K562 (cell line): ENCODE measurements around the gene ASXL2. TPM values are rescaled to one million over a fixed set of nuclear protein-coding genes. Genes with fewer than 3 reads are reported as not detected.

Experiments
- AFF1 ChIP-seq, 2 experiments: fragments of 450-650 bp; IDR thresholded peaks; 2 replicates each; pipeline ENCODE4 v1.6.1; 2018; ENCODE audit warnings: mild to moderate bottlenecking in 2 of 2, low read depth in 1 of 2; ENCODE audit not compliant: partially characterized antibody in 2 of 2
- CEBPB ChIP-seq: fragments of 450-650 bp; IDR thresholded peaks from 2 replicates; pipeline ENCODE4 v1.6.1; 2016; ENCODE audit warnings: missing genetic modification characterization, missing compliant biosample characterization
- E2F8 ChIP-seq: fragments of 450-650 bp; IDR thresholded peaks from 2 replicates; pipeline ENCODE4 v1.7.1; 2018; ENCODE audit warnings: mild to moderate bottlenecking, low read depth; ENCODE audit not compliant: partially characterized antibody
- ELK3 ChIP-seq: fragments of 450-650 bp; formaldehyde crosslinking; IDR thresholded peaks from 2 replicates; pipeline ENCODE4 v1.4.0; 2020; ENCODE audit warnings: mild to moderate bottlenecking
- FOXM1 ChIP-seq, 2 experiments: fragments of 450-650 bp in 1 of 2; sonication (generic) in 1 of 2; formaldehyde crosslinking in 1 of 2; IDR thresholded peaks; 2 replicates each; pipeline versions ENCODE4 v1.6.1 to v1.9.0; 2017 to 2022; ENCODE audit warnings: low read depth in 2 of 2, mild to moderate bottlenecking in 2 of 2, missing genetic modification reagents in 1 of 2, moderate library complexity in 1 of 2
- HMGN3 ChIP-seq: IDR thresholded peaks from 2 replicates; pipeline ENCODE4 v1.6.1; 2011; ENCODE audit warnings: borderline replicate concordance, low read depth, mild to moderate bottlenecking, mixed read lengths, low read length; ENCODE audit not compliant: insufficient read length; ENCODE audit errors: extremely low read depth
- HNRNPL ChIP-seq: fragments of 200-400 bp; formaldehyde crosslinking; IDR thresholded peaks from 2 replicates; pipeline ENCODE4 v1.6.1; 2017; ENCODE audit warnings: low read depth, mild to moderate bottlenecking, low read length
- LARP7 ChIP-seq: fragments of 450-650 bp; IDR thresholded peaks from 2 replicates; pipeline ENCODE4 v1.6.1; 2016
- MYNN ChIP-seq, 2 experiments: sonication (generic); formaldehyde crosslinking in 1 of 2; IDR thresholded peaks; 2 replicates each; pipeline versions ENCODE4 v1.5.0 to v1.6.1; 2016 to 2020; ENCODE audit warnings: antibody characterized with exemption in 1 of 2, missing genetic modification reagents in 1 of 2
- PHB2 ChIP-seq: fragments of 450-650 bp; IDR thresholded peaks from 2 replicates; pipeline ENCODE4 v1.6.1; 2017; ENCODE audit warnings: low read depth
- RUNX1 ChIP-seq: sonication (generic); IDR thresholded peaks from 2 replicates; pipeline ENCODE4 v1.6.1; 2016; ENCODE audit warnings: antibody characterized with exemption, low read depth
- SRSF3 ChIP-seq: fragments of 200-400 bp; formaldehyde crosslinking; IDR thresholded peaks from 2 replicates; pipeline ENCODE4 v1.6.1; 2016; ENCODE audit warnings: mild to moderate bottlenecking, low read length, moderate library complexity; ENCODE audit not compliant: insufficient read depth
- TARDBP ChIP-seq: fragments of 450-650 bp; IDR thresholded peaks from 2 replicates; pipeline ENCODE4 v1.6.1; 2016
- ZNF124 ChIP-seq: sonication (generic); formaldehyde crosslinking; IDR thresholded peaks from 2 replicates; pipeline ENCODE4 v1.8.1; 2022; ENCODE audit warnings: missing genetic modification reagents
- ZNF212 ChIP-seq: fragments of 450-650 bp; formaldehyde crosslinking; IDR thresholded peaks from 2 replicates; pipeline ENCODE4 v1.4.0; 2020; ENCODE audit warnings: mild to moderate bottlenecking
- ZNF263 ChIP-seq: sonication (generic); formaldehyde crosslinking; IDR thresholded peaks from 2 replicates; pipeline ENCODE4 v1.8.0; 2022; ENCODE audit warnings: mild to moderate bottlenecking, missing genetic modification reagents, borderline replicate concordance
- ZNF445 ChIP-seq: fragments of 250-450 bp; sonication (Bioruptor Pico); IDR thresholded peaks from 2 replicates; pipeline ENCODE4 v1.4.0; 2020; ENCODE audit warnings: low read depth, mild to moderate bottlenecking, moderate library complexity
- ZNF655 ChIP-seq: fragments of 250-450 bp; sonication (Bioruptor Pico); IDR thresholded peaks from 2 replicates; pipeline ENCODE4 v1.5.0; 2021
- polyA plus RNA-seq, 8 experiments: library from polyadenylated mRNA; depleted of rRNA in 4 of 8; stranded (reverse) in 5 of 8; unstranded in 3 of 8; fragments of >200 nt; fragmentation: Nextera tagmentation in 2 of 8; fragmentation: Illumina TruSeq in 1 of 8; extraction: Ambion mirVana in 2 of 8; extraction: Trizol in 1 of 8; gene quantifications; 2 replicates each; pipeline versions ENCODE4 v1.2.1 to v1.2.3, GENCODE V29; 2011 to 2014; ENCODE audit warnings: inconsistent platforms in 1 of 8, missing spikeins in 1 of 8
- total RNA-seq, 7 experiments: library from RNA; depleted of rRNA in 6 of 7; stranded (reverse); fragments of >200 nt in 6 of 7; fragmentation: Illumina TruSeq in 2 of 7; extraction: Trizol in 2 of 7; gene quantifications; 2 replicates each; pipeline versions ENCODE4 v1.2.1 to v1.2.3, GENCODE V29; 2011 to 2021; ENCODE audit warnings: low replicate concordance in 1 of 7

The ASXL2 gene
- total and polyA plus RNA-seq, 9 of the 15 experiments (the other 6 are each of a cell fraction or from before 2014, with no cell fraction given), result 2.2 to 25.9 (median 9.0) TPM

DNA sequence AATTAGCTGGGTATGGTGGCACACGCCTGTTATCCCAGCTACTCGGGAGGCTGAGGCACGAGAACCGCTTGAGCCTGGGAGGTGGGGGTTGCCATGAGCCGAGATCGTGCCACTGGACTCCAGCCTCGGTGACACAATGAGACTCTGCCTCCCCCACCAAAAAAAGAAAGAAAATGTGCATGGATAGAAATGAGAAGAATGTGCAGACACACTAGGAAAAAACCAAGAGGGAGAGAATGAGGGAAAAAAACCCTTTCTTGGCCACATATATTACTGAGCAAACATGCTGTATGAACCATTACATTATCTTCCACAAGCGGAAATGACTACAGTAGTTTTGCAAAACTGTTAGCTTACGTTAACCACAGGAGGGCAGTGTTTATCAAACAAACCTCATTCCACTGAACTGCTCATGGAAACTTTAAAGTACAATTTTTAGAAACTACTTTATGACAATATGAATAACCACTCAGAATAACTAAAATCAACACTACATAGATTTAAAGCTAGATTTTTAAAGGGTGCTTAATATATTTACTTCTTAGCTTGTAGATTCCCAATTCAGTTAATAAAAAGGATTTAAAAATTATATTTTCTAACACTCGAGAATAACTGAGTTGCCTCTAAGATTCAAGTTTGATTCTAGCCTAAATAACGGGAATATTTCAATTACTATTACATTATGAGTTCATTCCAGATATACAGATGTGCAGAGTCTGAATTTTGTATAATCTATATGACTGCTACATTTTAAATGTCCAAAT lies 26.4 kb downstream of the ASXL2 start (continued):
- TF ChIP-seq AFF1 (IDR thresholded peaks at IDR 0.05; ENCODE audit: low read depth in 1 of 2, partially characterized antibody in 2 of 2) (peak; percentile 26 to 35), E2F8 (no peak), CEBPB (no peak; the same call in 1 of the 2 replicates), LARP7 (no peak), PHB2 (no peak), MYNN (IDR thresholded peaks at IDR 0.05) (0 out of 2 replicates have a peak, but pooled peaks have one; percentile 41), MYNN (CRISPR knock-in tag; IDR thresholded peaks at IDR 0.05) (no peak), ZNF124 (no peak), RUNX1 (no peak), TARDBP (no peak), ZNF445 (CRISPR knock-in tag) (no peak), ELK3 (no peak), HNRNPL (no peak), ZNF655 (CRISPR knock-in tag) (no peak), ZNF212 (CRISPR knock-in tag) (no peak), HMGN3 (no peak), ZNF263 (CRISPR knock-in tag) (no peak), SRSF3 (no peak), FOXM1 (IDR thresholded peaks at IDR 0.05; ENCODE audit: low read depth) (no peak), FOXM1 (CRISPR knock-in tag; IDR thresholded peaks at IDR 0.05; ENCODE audit: low read depth) (no peak)
